GM12864 (cell line): ENCODE data around the gene ADAMTS20.

Experiments
- DNase-seq: peaks from one replicate; pipeline ENCODE4 v3.0.0-alpha.2; 2011; ENCODE audit warnings: low read depth
- H3K4me3 ChIP-seq: 2 replicates; pipeline ENCODE4 v1.5.1; 2011; ENCODE audit warnings: mild to moderate bottlenecking, low read depth, low read length, control low read depth
- CTCF ChIP-seq: IDR thresholded peaks from 2 replicates; pipeline ENCODE4 v1.5.1; 2011; ENCODE audit warnings: low read depth, mild to moderate bottlenecking, moderate library complexity, low read length, control low read depth, inconsistent platforms; ENCODE audit errors: missing control alignments

ADAMTS20 gene

GRCh38 chr12:43333644-43334043 lies 218.4 kb downstream of the ADAMTS20 start:
- no peak overlapping the region for H3K4me3 ChIP-seq
- DNase-seq, result no peak
- TF ChIP-seq CTCF, result no peak

GRCh38 chr12:43332977-43333640 lies 218.9 kb downstream of the ADAMTS20 start:
- DNase-seq, result no peak
- TF ChIP-seq CTCF, result no peak
- H3K4me3 ChIP-seq, result no peak overlapping the region

GRCh38 chr12:43331935-43332334 lies 220.1 kb downstream of the ADAMTS20 start:
- no peak for TF ChIP-seq CTCF
- no peak for DNase-seq
- no peak overlapping the region for H3K4me3 ChIP-seq

GRCh38 chr12:43329375-43329774 lies 222.6 kb downstream of the ADAMTS20 start:
- no peak overlapping the region for H3K4me3 ChIP-seq
- no peak for TF ChIP-seq CTCF
- no peak for DNase-seq

- no peak for DNase-seq
- TF ChIP-seq CTCF, result no peak
- no peak overlapping the region for H3K4me3 ChIP-seq
Observed at GRCh38 chr12:43325786-43326185, 226.2 kb downstream of the ADAMTS20 start.

GRCh38 chr12:43320281-43320680 lies 231.7 kb downstream of the ADAMTS20 start:
- no peak for TF ChIP-seq CTCF
- no peak for DNase-seq
- no peak overlapping the region for H3K4me3 ChIP-seq

GRCh38 chr12:43318021-43318420 lies 234.0 kb downstream of the ADAMTS20 start:
- no peak overlapping the region for H3K4me3 ChIP-seq
- no peak for DNase-seq
- no peak for TF ChIP-seq CTCF
